C4-2B (cell line): ENCODE measurements around the gene GRIK2.

Source experiments
- CTCF ChIP-seq: fragments of 450-650 bp; conservative IDR thresholded peaks from 2 replicates; pipeline ENCODE4 v1.5.1; 2017; ENCODE audit warnings: mild to moderate bottlenecking
- ZFX ChIP-seq: fragments of 450-650 bp; IDR thresholded peaks from 2 replicates; pipeline ENCODE4 v1.6.1; 2017

- TF ChIP-seq CTCF (no peak), ZFX (no peak)
These were observed 385.7 kb downstream of the GRIK2 start for GRCh38 chr6:101779051-101779844.
